NT2/D1 (cell line): ENCODE measurements around the gene MAGI3.

Experiments used
- DNase-seq: peaks from one replicate; pipeline ENCODE4 v3.0.0-alpha.2; 2011; ENCODE audit warnings: low read depth, low spot score
- H3K27me3 ChIP-seq: 2 replicates; pipeline ENCODE4 v1.6.0; 2011; ENCODE audit warnings: mild to moderate bottlenecking; ENCODE audit not compliant: insufficient read length, insufficient read depth
- H3K36me3 ChIP-seq: 2 replicates; pipeline ENCODE4 v1.6.1; 2011; ENCODE audit warnings: mild to moderate bottlenecking, low read length, mixed read lengths; ENCODE audit not compliant: insufficient read depth, insufficient read length
- H3K4me1 ChIP-seq: 2 replicates; pipeline ENCODE4 v1.5.1; 2011; ENCODE audit not compliant: insufficient read depth, insufficient read length
- H3K4me3 ChIP-seq: 2 replicates; pipeline ENCODE4 v1.5.1; 2011; ENCODE audit warnings: low read depth; ENCODE audit not compliant: insufficient read length
- H3K9ac ChIP-seq: 2 replicates; pipeline ENCODE4 v1.6.0; 2011; ENCODE audit warnings: low read depth; ENCODE audit not compliant: insufficient read length
- H3K9me3 ChIP-seq: 2 replicates; pipeline ENCODE4 v1.5.1; 2011; ENCODE audit warnings: mild to moderate bottlenecking, low read length; ENCODE audit not compliant: insufficient read depth
- SUZ12 ChIP-seq: IDR thresholded peaks from 2 replicates; pipeline ENCODE4 v1.6.1; 2011; ENCODE audit not compliant: insufficient read length, insufficient read depth; ENCODE audit errors: extremely low read depth
- YY1 ChIP-seq: IDR thresholded peaks from 2 replicates; pipeline ENCODE4 v1.6.1; 2011; ENCODE audit not compliant: insufficient read length, insufficient read depth
- ZNF274 ChIP-seq: IDR thresholded peaks from 2 replicates; pipeline ENCODE4 v1.6.1; 2011; ENCODE audit warnings: mild to moderate bottlenecking, low read depth, low read length

The MAGI3 gene

DNA sequence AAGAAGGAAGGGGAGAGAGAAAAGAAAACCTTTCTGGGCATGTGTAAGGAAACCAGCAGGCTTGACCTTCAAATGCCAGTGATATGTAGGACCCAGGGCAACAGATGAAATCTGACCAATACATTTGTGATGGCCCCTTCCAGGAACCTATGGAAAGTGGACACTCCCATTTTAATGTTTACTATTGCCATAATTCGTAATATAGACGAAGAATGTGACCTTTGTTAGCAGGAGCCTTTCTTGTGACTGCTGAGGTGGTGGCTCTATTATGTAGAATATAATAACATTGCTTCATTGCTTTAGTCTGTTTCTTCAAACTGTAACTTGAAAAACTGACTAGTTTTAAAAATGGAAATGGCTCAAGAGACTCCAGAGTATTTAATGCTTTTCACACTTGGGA is 150.8 kb downstream of the MAGI3 start:
- no peak for DNase-seq
- H3K4me1 ChIP-seq = no peaks in the 10 kb centered on the region
- no peaks in the 10 kb centered on the region for H3K9me3 ChIP-seq
- no peaks in the 10 kb centered on the region for H3K36me3 ChIP-seq
- TF ChIP-seq ZNF274 (no peak), SUZ12 (no peak), YY1 (no peak)
- no peaks in the 10 kb centered on the region for H3K27me3 ChIP-seq
- H3K9ac ChIP-seq = no peak overlapping the region
- H3K4me3 ChIP-seq = no peak overlapping the region

GRCh38 chr1:113542221-113542701 is 151.9 kb downstream of the MAGI3 start:
- H3K9ac ChIP-seq = no peak overlapping the region
- no peak for TF ChIP-seq YY1
- no peak for TF ChIP-seq SUZ12
- no peak for TF ChIP-seq ZNF274
- H3K9me3 ChIP-seq = no peaks in the 10 kb centered on the region
- H3K36me3 ChIP-seq = no peaks in the 10 kb centered on the region
- H3K4me3 ChIP-seq = no peak overlapping the region
- DNase-seq = no peak
- no peaks in the 10 kb centered on the region for H3K4me1 ChIP-seq
- no peaks in the 10 kb centered on the region for H3K27me3 ChIP-seq

DNA sequence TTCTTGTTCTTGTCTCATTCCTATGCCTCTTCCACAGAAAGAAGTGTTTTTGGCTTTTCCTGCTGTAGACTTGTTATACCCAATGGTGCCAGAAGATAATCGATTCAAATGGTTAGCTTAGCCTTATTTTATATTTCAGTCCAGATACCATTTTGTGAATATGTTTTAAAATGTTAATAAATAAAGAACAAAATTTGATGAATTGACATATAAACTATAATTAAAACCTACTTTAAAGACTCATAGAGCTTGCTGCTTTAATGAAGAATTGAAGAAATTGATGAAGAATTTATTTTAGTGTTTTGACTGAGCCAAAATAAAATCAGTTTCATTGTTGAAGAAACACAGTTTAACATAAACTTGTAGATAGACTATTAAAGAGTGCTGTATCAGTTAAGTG is 152.8 kb downstream of the MAGI3 start:
- DNase-seq = no peak

GRCh38 chr1:113545210-113545609 is 154.9 kb downstream of the MAGI3 start:
- Histone ChIP-seq H3K27me3 (no peaks in the 10 kb centered on the region), H3K9ac (no peak overlapping the region), H3K9me3 (no peaks in the 10 kb centered on the region), H3K4me3 (no peak overlapping the region), H3K36me3 (no peaks in the 10 kb centered on the region), H3K4me1 (no peaks in the 10 kb centered on the region)
- DNase-seq = no peak
- TF ChIP-seq YY1 (no peak), SUZ12 (no peak), ZNF274 (no peak)

More for the DNA sequence above, 152.8 kb downstream of the MAGI3 start:
- Histone ChIP-seq H3K9ac (no peak overlapping the region), H3K9me3 (no peaks in the 10 kb centered on the region), H3K4me1 (no peaks in the 10 kb centered on the region), H3K4me3 (no peak overlapping the region), H3K27me3 (no peaks in the 10 kb centered on the region), H3K36me3 (no peaks in the 10 kb centered on the region)
- TF ChIP-seq YY1 = no peak
- TF ChIP-seq ZNF274 = no peak
- TF ChIP-seq SUZ12 = no peak

- Histone ChIP-seq H3K4me1 (no peaks in the 10 kb centered on the region), H3K9me3 (no peaks in the 10 kb centered on the region), H3K4me3 (no peak overlapping the region), H3K27me3 (no peaks in the 10 kb centered on the region), H3K9ac (no peak overlapping the region), H3K36me3 (no peaks in the 10 kb centered on the region)
- TF ChIP-seq ZNF274 (no peak), YY1 (no peak), SUZ12 (no peak)
- DNase-seq = no peak
These were observed 155.3 kb downstream of the MAGI3 start for GRCh38 chr1:113545626-113546025.

GRCh38 chr1:113551728-113552127 is 161.4 kb downstream of the MAGI3 start:
- Histone ChIP-seq H3K9me3 (no peaks in the 10 kb centered on the region), H3K4me1 (no peaks in the 10 kb centered on the region), H3K27me3 (no peaks in the 10 kb centered on the region), H3K4me3 (no peak overlapping the region), H3K9ac (no peak overlapping the region), H3K36me3 (no peaks in the 10 kb centered on the region)
- DNase-seq = no peak
- TF ChIP-seq ZNF274 (no peak), SUZ12 (no peak), YY1 (no peak)

- Histone ChIP-seq H3K36me3 (peaks cover 2% of the 10 kb centered on the region), H3K9ac (no peak overlapping the region), H3K9me3 (peaks cover 3% of the 10 kb centered on the region; the same call in 1 of the 2 replicates), H3K27me3 (no peaks in the 10 kb centered on the region), H3K4me1 (no peaks in the 10 kb centered on the region), H3K4me3 (no peak overlapping the region)
- DNase-seq = no peak
- TF ChIP-seq YY1 = no peak
- no peak for TF ChIP-seq SUZ12
- no peak for TF ChIP-seq ZNF274
These were observed 161.9 kb downstream of the MAGI3 start for GRCh38 chr1:113552244-113552643.

DNA sequence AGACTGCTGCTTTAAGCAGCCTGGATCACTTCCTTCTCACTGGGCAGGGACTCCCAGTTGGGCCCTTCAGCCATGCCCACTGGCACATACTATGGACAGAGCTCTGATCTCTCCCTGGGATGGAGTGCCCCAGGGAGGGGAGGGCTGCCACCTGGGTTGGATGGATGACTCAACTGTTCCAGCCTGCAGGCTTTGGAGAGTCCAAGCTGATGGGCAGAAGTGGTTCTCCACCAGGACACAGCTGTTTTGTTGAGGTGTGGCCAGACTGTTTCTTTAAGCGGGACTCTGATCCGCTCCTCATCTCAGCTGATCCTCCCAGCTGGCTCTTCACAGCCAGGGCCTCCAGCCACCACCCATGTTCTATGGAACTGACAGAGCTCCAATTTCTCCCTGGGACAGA is 166.9 kb downstream of the MAGI3 start:
- no peak overlapping the region for H3K4me3 ChIP-seq
- no peaks in the 10 kb centered on the region for H3K4me1 ChIP-seq
- peaks cover 9% of the 10 kb centered on the region; the same call in 1 of the 2 replicates for H3K9me3 ChIP-seq
- H3K36me3 ChIP-seq = peaks cover 9% of the 10 kb centered on the region
- H3K27me3 ChIP-seq = no peaks in the 10 kb centered on the region
- TF ChIP-seq YY1 = no peak
- TF ChIP-seq ZNF274 = no peak
- no peak for TF ChIP-seq SUZ12
- no peak overlapping the region for H3K9ac ChIP-seq
- DNase-seq = no peak
